Subcutaneous adipose tissue (tissue), 4 donors: Measurements from ENCODE around the gene ISOC2. TPM values are rescaled to one million over a fixed set of nuclear protein-coding genes. Genes with fewer than 3 reads are reported as not detected.

ENCODE experiments used
- CTCF ChIP-seq: fragments of 450-650 bp; IDR thresholded peaks from one replicate; pipeline ENCODE4 v1.5.1; 2016; ENCODE audit warnings: low read depth, mild to moderate bottlenecking, control low read depth, antibody characterized with exemption, moderate library complexity
- total RNA-seq, 4 donors: library from RNA; depleted of rRNA; stranded (reverse); fragments of >200 nt; gene quantifications; one replicate each; pipeline ENCODE4 v1.1.0, GENCODE V29; 2016

The ISOC2 gene
- total RNA-seq, 4 donors from 2014 or later, result 38.2 to 62.4 (median 45.7) TPM

GRCh38 chr19:55463583-55464031 lies 2.2 kb upstream of the ISOC2 start:
- no peak for TF ChIP-seq CTCF

GRCh38 chr19:55462722-55463121 lies 1.3 kb upstream of the ISOC2 start:
- no peak for TF ChIP-seq CTCF

- no peak for TF ChIP-seq CTCF
Observed at GRCh38 chr19:55461974-55462626, 658 bp upstream of the ISOC2 start.

GRCh38 chr19:55460670-55461258 lies 678 bp downstream of the ISOC2 start:
- no peak for TF ChIP-seq CTCF

GRCh38 chr19:55459950-55460657 lies 1.3 kb downstream of the ISOC2 start:
- no peak for TF ChIP-seq CTCF

GRCh38 chr19:55459551-55459949 lies 1.9 kb downstream of the ISOC2 start:
- no peak for TF ChIP-seq CTCF
